EL (cell line): ENCODE data around the gene STAC.
"Not testable (repeated sequence)": the region's sequence is repeated elsewhere in the genome, so short reads cannot be mapped to it uniquely, and the experiment has no call there.

Source experiments
- DNase-seq: peaks from one replicate; pipeline ENCODE4 v3.0.0-alpha.2; 2016

STAC gene

DNA sequence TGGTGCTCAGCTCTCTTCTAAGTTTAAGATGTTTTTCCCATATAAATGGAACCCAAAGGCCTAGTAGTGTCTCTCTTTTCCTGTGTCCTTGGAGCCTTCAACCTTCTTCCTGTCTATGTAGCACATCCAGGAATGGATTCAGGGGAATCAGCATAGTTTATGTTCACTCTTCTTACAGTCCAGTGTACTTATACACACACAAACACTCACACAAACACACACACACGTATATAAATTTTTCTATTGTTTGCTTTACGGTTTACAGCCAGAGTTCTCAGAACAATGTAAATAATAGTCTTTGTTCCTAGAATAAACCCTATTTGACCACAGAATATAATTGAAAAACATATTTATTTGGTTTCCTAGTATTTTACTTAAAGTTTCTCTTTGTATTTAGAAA lies 36.9 kb downstream of the STAC start:
- DNase-seq: no peak

DNA sequence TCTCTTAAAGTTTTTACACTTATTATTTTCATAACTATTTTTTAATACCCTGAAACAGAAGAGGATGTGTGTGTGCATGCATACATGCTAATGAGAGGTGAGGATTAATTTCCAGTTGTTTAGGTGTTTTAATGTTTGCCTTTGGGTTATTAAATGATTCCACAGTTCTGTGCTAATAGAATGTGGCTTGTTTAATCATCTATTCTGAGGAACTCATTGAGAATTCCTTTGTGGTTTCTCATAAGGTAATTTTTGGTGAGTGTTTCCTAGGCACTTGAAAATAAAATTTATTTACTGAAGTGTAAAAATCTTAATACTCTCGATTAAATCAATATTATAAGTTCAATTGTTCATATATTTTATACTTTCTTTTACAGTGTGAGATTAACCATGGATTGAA lies 38.0 kb downstream of the STAC start:
- no peak for DNase-seq

DNA sequence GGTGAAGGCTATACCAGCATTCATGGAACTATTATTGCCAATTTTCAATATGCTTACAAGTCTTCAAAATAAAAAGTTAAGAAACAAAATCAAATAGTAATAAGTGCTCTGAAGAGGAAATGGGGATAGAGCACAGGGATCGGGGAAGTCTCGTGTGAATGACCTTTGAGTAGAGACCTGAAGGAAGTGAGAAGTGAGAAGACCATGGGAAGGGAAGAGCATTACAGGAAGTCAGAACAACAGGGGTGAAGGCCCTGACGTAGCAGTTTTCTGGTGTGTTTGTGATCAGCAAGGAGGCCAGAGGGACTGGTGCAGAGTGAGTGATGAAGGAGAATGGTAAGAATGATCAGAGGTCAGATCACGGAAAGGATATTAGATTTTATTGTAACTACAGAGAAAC lies 48.1 kb downstream of the STAC start:
- DNase-seq: no peak

DNA sequence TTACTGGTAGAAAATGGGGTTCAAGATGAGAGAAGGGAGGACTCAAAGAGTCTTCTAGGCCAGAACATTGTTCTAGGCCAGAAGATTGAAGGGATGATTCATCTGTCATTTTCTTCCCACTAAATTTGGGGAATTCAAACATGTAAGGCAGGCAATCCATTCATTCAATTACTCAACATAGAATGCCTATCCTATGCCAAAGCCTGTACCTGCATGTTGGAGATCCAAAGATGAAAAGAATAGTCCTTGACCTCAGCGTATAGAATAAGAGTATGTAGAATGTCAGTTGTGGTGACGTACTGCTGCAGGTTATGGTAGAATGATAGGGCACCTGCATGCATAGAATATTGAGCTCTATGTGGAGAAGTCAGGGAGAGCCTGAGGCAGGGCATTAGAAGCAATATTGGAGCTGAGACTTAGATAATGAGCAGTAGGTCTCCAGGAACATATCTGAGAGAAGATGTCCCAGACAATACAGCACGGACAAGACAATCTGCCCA lies 49.7 kb downstream of the STAC start:
- DNase-seq: no peak

DNA sequence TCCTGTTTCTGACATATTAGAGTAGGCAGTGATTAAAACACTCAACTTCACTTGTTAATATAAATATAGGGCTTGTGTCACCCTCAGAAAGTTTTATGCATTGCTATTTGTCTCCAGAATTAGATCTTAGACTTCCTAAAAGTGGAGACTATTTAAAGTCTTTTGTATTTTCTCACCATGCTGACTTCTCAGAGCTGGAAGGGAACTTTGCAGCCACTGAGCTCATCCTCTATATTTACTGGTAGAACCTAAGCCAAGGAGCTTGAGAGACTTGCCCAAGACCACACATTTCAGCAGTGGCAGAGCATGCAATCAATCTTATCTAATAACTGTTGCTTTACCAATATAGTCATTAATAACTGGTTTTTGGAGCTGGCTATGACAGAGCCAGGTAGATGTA lies 53.2 kb downstream of the STAC start:
- no peak for DNase-seq

DNA sequence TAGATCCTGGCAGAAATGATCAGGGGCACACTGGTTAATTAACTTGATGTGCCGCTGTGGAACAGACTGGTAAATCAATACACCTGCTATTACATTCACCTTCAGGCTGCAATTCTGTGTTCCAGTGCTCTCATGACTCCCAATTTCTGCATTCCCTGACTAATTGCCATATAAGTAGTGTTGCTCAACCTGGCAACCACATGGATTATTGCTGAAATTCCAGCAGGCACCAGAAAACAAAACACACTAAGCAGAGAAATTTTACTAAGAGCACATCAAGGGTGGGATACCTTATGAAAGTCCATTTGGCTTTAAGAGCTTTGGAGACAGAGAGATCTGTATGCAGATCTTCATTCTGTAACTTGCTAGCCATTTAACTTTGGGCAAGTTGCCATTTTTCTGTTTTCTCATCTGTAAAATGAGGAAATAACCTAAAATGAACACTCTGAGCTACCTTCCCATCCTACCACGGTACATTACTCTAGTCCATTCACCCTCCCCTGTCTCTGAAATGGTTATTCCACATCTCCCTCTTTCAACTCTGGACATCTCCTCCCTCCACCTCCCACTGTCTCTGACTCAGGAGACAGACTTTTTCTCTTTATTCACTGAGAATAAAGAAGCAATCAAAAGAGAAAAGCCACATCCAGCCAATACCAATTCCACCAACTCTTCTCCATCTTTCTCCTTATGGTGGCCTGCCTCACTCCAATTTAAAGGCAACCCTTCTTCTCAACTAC lies 54.6 kb downstream of the STAC start:
- DNase-seq: peak; percentile 25

DNA sequence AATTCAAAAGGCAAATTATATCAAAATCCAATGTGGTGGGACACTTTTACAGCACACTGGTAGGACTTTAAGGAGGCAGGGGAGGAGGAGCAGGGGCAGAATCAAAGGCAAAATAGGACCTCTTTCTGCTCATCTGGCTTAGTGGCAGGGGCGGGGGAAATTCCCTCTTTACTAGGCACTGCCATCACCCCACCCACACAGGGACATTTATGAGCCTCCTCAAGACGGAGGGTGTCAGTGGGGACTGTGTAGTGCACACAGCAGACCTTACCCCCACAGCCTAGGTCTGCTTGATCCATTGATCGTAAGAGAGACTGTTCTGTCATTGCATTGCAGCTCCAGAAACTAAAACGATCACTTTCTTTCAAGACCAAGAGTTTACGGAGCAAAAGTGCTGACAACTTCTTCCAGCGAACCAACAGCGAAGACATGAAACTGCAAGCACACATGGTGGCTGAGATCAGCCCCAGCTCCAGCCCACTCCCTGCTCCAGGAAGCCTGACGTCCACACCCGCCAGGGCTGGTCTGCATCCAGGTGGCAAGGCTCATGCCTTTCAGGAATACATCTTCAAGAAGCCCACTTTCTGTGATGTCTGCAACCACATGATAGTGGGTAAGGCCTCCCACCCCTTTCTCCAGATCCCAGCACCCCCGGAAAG lies 62.9 kb downstream of the STAC start:
- DNase-seq: no peak

DNA sequence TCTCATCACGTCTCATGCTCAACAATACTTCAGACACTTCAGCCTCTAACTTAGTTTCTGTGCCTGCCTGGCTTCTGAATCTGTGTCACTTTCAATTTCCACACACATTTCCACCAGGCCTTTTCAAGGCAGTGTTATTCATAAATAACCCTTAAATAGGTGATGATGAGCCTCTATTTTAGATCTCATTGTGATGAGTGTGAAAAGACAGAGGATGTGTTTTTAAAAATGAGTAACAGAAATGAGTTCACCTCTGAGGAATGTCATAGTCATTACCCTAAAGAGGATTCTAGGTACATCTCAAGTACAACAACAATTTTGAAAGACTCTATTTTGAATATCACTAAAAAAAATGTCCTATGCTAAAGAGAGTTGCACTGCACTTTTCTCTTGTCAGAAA lies 64.6 kb downstream of the STAC start:
- DNase-seq: peak; percentile 65

DNA sequence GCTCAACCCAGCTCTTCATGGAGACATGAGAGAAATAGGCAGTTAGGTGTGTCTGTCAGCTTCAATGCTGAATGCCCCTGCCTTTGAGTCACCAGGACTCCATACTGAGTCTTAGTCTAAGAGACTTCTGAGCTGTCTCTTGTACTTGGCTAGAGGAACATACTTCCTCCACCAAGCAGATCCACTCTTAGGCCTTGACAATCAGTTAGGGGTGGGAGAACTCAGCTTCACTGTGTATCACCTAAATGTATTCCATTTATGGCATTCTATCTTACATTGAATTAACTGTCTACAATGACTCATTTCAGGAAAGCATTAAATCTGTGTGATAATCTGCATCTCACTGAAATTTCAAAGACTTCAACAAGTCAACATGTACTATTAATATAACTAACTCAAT lies 66.0 kb downstream of the STAC start:
- no peak for DNase-seq

DNA sequence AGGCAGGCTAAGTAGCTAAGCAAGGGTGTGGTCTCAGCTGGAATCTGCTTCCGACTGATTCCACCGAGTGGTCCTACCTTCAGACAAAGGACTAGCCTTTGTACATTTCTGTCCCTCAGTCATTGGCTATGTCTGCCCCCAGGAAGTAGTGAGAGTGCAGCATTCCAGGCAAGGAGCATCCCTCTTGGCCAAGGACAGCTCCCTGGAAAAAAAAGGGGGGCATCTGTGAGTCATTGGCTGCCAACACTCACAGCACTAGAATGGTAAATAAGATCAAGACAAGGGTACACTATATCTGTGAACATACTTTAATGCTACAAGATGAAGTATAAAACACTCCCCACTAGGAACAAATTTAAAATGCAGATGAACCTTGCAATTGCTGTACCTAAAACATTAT lies 66.8 kb downstream of the STAC start:
- peak; percentile 45 for DNase-seq

DNA sequence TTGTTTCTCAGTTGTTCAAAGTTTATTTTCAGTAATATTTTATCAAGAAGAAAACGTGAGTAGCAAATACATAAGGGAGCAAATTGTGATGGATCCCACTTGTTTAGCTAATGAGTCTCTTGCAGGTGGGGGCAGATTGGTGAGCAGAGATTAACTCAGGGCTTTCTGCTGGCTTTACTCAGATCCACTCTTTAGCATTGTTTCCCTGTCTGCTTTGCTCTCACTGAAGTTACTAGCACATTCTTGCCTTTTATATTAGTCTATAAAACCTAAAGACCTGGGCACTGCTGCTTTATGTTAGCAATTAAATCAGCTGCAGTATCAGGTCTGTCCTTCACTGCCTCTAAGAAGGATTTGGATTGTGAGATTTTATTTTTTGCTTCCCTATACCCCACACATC lies 71.5 kb downstream of the STAC start:
- no peak for DNase-seq

DNA sequence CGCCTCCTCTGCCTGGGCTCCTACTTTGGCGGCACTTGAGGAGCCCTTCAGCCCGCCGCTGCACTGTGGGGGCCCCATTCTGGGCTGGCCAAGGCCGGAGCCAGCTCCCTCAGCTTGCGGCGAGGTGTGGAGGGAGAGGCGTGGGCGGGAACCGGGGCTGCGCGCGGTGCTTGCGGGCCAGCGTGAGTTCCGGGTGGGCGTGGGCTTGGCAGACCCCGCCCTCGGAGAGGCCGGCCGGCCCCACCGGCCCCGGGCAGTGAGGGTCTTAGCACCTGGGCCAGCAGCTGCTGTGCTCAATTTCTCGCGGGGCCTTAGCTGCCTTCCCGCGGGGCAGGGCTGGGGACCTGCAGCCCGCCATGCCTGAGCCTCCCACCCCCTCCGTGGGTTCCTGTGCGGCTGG lies 72.9 kb downstream of the STAC start:
- not testable (repeated sequence) for DNase-seq

DNA sequence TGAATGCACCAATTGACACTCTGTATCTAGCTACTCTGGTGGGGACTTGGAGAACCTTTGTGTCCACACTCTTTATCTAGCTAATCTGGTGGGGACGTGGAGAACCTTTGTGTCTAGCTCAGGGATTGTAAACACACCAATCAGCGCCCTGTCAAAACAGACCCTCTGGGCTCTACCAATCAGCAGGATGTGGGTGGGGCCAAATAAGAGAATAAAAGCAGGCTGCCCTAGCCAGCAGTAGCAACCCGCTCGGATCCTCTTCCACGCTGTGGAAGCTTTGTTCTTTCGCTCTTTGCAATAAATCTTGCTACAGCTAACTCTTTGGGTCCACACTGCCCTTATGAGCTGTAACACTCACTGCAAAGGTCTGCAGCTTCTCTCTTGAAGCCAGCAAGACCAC lies 73.6 kb downstream of the STAC start:
- DNase-seq: not testable (repeated sequence)

DNA sequence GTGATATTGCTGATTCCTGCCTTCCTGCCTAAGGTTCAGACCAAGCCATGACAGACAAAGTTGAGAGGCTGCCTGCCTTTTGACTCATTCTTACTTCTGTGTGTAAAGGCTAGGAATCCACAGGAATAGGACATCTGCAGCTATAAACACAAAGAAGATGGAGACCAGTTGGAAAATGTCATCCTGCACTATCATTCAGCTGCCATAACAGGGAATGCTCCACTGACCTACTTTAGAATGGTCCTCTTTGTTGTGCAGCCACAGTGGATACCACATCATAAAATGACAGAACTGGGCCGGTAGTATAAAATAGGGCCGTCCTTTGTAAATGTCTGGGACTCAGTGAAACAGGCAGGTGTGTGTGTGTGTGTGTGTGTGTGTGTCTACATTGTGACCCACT lies 75.1 kb downstream of the STAC start:
- DNase-seq: no peak

DNA sequence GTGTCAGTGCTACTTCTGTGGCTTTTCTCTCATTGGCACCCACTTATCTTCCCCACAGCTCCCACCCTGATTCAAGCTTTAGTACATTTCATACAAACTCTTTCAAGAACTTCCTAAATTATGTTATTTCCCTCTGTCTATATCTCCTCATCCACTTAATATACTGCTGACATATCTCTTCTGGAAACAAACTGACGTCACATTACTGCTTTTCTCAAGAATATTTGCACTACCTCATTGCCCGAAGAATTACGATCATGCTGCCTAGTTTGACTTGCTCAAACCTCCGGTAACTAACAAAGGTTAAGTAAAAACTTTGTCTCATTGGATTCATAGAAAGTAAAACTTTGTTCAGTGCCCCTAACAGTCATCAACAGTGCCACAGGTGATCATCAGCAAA lies 76.5 kb downstream of the STAC start:
- no peak for DNase-seq

DNA sequence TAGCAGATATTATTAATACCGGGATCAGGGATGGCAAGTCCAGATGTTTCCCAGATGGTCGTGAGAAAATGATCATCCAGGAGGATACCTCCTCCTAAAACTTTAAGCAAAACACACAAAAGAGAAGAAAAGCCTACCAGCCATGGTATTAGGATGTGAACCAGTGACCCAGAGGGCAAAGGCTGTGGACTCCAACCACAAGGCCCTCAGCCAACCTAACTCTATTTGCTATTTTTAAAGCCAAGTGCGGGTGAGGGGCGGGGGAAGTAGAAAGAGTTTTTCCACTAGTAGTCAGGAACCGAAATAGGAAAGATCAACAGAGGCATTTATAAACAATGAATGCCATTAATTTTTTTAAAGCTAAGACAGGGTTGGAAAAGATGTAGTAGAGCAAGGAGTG lies 77.4 kb downstream of the STAC start:
- DNase-seq: no peak

DNA sequence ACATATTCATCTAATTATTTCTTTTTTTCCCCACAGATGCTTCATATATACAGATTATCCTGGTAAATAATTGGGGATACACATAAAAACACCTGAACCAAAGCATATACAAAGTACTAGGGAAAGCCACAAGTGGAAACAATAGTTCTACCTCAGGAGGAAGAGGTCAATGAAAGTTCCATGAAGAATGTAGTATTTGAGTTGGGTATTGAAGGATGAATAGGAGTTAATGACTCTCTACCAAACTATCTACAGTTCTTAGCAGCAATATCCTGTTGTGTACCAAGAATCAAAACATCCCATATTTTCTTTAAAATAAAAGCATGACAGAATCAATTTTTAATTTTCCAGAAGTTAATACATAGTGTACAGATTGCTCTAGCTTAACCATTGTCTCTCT lies 78.9 kb downstream of the STAC start:
- no peak for DNase-seq

DNA sequence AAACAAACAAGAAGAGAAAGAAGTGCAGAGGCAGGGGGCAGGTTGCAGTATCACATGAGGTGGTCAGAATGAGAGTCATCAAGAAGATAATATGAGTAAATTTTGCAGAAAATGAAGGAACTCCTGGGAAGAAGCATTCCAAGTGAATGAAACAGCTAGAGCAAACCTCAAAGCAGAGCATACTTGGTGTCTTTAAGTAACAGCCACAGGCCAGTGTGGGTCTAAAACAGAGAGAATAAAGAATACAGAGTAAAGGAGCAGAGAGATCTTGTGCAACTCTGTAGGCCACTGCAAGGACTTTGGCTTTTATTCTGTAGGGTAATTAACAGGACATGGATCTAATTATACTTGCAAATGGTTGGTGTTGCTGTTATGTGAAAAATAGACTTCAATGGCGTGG lies 81.3 kb downstream of the STAC start:
- DNase-seq: peak; percentile 51

DNA sequence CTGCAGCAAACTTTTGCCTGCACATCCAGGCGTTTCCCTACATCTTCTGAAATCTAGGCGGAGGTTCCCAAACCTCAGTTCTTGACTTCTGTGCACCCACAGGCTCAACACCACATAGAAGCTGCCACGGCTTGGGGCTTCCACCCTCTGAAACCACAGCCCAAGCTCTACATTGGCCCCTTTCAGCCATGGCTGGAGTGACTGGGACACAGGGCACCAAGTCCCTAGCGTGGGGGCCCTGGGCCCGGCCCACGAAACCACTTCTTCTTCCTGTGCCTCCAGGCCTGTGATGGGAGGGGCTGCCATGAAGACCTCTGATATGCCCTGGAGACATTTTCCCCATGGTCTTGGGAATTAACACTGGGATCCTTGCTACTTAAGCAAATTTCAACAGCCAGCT lies 91.7 kb downstream of the STAC start:
- DNase-seq: not testable (repeated sequence)

DNA sequence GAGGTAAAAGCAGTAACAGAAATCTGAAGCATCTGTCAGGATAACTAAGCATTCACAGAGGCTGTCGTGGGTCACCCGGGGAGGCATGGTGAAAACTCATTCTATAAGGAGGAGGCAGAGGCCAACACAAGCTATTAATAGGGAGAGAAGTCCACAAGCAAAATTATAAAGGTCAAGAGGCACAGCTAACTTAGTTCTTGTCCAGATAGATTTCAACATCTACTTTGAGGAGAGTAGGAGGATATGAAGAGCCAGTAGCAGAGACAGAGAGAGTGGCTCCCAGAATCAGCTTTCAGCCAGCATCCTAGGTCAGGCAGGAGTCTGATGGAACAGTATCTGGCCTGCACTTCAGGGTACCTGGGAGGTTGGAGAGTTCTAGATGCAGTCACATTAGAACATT lies 95.3 kb downstream of the STAC start:
- no peak for DNase-seq

DNA sequence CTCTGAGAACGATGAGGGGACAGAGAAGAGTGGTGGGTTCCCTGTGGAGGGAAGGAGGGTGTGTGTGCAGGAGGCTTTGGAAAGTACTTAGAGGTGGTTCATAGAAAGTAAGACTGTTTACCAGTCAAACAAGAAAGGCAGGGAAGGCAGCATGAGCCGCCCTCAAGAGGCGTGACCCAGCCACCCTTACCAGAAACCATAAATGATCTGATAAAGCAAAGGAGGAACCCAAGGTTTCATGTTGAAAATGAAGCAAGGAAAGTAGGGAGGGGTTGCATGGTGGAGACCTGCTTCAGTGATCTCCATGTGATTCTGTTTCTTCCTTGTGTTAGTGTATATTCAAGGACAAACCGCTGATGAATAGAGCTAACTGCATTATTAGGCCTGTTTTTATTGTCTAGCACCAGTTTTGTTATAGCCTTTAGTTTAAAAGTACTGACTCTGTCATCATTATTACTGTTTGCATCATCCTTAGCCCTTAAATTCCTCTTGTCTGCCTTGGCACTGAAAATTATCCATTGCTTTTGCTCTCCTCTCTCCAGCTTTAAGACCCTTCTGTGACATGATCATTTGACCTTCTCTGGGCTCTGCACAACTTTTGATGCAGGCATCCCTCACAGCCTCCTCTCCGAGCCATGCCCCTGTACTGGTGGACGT lies 96.1 kb downstream of the STAC start:
- DNase-seq: no peak

DNA sequence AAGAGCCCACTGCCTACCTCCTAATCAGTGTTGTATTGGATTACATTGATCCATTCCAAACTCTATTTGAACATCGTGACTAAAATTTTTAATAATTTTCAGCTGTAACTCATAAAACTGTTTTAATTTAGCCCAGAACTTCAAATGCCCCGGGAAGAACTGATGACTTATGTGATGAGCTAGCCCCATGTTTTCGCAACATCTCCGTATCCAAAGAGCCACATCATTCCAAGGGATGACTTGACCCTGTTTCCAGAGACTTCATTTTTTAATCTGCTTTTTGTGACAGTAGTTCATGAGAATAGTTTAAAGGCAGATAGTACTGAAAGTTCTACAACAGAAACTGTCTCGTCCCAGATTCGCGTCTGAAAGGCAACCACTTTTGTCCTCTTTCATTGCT lies 97.4 kb downstream of the STAC start:
- DNase-seq: peak; percentile 58

DNA sequence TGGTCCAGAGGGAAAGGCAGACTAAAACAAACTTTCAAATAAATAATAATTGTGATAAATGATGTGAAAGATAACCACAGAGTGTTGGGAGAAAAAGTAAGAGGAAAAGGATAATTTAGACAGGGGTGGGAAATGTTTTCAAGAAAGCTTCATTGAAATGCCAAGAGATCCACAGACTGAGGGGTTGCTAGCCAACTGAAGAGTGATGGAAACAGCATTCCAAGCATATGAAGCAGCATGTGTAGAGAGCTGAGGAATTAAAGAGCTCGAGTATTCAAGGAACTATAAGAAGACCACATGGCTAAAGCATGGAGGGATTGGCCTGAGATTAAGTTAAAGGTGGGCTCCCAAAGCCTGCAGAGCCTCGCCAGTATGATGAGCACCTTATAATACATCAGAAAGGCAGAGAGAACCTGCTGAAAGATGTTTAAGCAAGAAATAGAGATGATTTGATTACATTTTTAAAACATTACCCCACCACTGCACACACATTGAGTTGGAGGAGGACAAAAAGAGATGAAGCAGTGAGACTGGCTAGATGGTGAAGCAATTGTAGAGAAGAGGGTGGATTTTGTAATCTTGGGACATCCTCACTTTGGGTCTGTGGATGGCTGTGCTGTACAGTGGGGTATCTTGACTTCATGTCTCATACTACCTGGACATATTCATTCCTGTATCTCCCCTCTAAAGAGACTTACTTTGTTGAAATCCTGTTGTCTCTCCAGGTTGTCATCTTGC lies 100.8 kb downstream of the STAC start:
- DNase-seq: peak; percentile 42

DNA sequence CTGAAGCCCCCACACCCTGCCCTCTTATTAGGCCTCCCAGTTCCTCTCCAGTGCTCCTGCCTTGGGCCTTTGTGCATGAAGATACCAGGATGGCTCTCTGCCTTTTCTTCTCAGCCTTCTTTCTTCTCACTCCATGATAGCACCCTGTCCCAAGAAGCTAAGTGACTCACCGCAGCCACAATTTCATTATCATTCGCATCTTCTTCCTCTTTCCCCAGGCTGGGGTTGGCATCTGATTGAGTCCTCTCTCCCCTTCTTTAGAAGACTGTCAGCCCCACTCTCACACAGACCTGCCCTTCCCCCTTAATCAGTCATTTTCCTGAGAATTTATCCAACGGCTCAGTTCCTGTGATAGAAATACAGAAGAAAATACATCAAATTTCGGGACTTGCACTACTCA lies 102.0 kb downstream of the STAC start:
- DNase-seq: no peak
